ENCODE data around the gene MLF2.
A peak's percentile ranks its signal among the peaks of the same experiment; 100 is the strongest.

MLF2 gene, protein sequence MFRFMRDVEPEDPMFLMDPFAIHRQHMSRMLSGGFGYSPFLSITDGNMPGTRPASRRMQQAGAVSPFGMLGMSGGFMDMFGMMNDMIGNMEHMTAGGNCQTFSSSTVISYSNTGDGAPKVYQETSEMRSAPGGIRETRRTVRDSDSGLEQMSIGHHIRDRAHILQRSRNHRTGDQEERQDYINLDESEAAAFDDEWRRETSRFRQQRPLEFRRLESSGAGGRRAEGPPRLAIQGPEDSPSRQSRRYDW

DNA sequence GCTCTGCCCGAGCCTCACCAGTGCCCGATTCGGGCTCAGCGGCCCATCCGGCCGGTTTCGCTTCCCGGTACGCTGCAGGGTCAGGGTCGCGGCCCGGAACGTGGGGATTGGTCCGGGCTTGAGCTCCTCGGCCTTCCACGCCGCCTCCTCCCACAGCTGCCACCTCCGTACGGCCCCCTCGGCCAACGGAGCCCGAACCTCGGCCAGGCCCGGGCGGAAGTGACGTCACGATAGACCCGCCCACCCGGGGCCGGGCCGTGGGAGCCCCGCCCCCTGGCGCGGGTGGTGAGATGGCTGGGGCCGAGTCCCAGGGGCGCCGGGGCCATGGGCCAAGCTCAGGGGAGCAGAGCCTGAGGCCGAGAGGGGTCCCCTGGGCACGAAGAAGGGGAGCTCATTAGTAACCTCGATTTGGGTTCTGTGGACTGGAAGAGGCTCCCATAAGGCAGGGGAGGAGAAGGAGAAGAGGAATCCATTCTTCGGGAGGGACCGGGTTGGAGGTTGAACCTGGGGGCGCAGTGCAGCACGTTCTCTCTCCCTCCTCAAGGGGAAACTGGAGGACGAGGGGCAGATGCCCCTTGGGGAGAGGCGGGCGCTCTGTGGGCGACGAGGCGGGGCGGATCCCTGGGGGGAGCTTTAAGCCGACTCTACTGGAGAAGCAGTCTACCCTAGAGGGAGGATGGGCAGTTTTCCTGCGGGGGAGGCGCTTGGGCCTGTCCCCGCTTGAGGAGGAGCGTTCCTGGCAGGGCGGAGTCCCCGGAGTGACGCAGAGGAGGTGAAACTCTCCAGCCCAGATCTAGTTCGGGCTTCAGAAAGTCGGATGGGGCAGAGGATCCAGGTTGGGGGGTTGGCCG, at the start of gene MLF2:
MLF2 (minus strand) TSS at position 221 of the 851 bp plus-strand sequence. CDS start 807 bp downstream, outside the sequence.
- DNase-seq (ENCODE audit: low spot score), result peak; percentile 99

DNA sequence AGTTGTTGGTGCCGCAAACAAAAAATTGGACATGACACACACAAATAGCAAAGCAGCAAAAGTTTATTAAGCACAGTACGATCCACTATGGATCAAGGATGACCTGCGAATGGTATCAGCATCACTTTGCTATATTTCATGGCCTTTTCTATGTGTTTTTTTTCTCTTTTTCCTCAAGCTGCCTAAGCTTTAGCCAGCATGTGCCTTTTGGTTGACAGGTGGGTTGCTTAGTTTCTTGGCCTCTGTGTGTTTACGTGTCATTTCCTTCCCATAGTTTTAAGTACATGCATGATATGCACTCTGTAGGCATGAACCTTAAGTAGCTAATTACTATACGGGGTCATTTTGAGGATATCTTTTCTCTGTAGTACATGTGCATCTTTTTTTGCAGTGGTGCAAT, 46.2 kb upstream of the MLF2 start:
- DNase-seq (ENCODE audit: low spot score), result no peak

DNA sequence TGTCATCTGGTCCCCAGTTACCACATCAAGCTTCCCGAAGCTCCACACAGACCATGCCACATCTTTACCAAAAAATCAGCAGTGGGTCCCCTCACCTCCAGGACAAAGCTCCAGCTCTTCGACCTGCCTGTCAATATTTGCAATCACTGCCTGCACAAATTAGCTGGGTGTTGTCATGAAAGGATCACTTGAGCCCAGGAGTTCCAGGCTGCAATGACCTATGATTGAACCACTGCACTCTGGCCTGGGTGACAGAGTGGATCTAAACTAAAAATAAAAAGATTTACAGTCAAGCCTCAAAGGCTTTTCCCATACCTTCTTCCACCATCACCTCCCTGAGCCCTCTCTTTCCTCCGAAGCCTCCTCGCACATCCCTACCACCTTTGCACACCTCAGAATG, 43.6 kb upstream of the MLF2 start:
- DNase-seq (ENCODE audit: low spot score), result no peak

DNA sequence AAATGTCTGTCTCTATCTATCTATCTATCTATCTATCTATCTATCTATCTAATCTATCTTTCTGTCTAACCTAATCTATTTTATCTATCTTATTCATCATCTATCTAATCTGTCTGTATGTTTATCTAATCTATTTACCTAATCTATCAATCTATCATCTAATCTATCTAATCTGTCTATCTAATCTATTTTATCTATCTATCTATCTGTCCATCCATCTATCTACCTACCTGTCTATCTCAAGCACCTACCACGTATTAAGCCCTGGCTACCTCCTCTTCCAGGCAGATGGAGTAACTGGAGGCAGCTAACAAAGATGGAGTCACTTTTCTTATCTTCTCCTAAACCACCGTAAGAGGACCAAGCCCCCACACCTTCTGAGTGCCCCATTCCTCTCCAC, 42.1 kb upstream of the MLF2 start:
- DNase-seq (ENCODE audit: low spot score), result no peak

DNA sequence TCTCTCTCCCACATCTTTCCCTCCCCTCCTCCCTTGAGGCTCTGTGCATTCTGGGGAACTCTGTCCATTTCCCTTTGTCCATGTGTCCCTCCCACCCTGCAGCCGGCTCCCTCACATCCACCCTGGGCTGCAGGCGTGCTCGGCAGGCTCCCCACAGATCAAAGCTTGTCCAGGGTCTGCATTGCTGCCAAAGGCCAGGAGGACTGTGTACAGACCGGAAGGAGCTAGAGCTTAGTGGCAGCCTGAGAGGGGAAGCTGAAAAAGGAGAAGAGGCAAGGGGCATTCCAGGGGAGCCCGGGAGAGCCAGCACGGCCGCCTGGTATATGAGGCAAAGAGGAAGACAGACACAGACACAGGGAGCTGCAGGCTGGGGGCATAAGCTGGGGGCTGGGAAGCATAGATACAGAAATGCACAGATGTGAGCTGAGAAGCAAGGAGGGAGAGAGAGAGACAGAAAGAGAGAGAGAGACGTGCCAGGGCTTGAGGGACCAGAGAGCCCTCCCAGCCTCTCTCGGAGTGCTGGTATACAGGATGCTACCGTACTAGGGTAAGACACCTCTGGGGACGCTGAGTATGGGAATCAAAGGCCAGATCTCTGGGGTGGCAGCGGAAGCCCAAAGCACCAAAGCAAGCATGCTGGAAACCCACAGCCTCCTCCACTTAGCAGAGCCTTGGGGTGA, 39.7 kb upstream of the MLF2 start:
- DNase-seq (ENCODE audit: low spot score), result no peak

DNA sequence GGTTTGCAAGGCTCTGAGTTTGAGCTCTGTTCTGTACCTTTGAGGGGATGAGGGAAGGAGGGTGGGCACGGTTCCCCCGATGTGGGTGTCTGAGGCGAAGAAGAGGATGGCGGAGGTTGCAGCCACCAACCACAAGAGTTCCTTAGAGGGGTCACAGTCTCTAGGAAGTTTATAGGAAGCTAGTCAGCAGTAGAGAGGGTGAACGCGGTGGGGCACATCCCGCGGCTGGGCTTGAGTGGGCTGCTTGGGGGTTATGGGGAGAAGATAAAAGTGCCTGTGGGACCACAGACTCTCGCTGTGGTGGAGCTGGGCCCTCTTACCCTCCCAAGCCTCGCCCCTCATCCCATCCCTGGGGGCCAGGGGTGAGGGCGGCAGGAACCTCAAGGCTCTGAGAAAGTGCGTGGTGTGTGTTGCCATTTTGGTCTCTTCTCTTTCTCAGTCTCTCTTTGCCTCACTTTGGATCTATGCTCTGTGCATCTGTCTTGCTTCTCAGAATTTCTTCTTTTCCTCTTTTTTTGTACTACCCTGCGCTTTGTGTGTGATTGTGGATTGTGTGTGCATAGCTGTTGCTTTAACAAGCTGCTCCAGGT, 39.1 kb upstream of the MLF2 start:
- no peak for DNase-seq (ENCODE audit: low spot score)

DNA sequence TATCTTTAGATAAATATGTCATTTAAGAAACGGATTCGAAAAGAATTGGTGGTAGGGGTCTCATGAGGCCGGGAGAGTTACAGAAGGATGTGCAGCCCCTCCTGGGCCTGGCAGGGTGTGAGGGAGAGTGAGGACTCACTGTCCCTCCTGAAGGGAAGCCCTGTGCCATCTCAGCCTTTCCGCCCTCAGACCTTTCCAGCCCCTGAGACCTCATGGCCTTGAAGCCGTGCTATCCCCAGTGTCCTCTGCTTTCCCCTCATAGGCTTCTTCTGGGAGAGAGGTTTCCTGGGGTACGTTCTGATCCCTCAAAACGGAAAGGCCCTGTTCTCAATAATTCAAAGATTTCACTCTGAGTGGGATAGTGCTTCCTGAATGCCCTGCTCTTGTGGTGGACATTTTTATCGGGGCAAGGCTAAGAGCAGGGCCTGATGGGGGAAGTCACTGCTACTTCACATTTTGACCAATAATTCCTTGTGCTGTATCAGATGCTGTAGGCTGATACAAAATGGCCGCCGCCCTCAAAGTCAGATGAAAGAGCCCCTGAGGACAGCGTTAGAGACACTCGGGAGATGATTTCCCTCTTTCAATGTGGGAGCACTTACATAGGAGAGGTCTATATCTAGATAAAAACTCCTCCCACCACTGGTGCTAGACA, 37.7 kb upstream of the MLF2 start:
- no peak for DNase-seq (ENCODE audit: low spot score)

DNA sequence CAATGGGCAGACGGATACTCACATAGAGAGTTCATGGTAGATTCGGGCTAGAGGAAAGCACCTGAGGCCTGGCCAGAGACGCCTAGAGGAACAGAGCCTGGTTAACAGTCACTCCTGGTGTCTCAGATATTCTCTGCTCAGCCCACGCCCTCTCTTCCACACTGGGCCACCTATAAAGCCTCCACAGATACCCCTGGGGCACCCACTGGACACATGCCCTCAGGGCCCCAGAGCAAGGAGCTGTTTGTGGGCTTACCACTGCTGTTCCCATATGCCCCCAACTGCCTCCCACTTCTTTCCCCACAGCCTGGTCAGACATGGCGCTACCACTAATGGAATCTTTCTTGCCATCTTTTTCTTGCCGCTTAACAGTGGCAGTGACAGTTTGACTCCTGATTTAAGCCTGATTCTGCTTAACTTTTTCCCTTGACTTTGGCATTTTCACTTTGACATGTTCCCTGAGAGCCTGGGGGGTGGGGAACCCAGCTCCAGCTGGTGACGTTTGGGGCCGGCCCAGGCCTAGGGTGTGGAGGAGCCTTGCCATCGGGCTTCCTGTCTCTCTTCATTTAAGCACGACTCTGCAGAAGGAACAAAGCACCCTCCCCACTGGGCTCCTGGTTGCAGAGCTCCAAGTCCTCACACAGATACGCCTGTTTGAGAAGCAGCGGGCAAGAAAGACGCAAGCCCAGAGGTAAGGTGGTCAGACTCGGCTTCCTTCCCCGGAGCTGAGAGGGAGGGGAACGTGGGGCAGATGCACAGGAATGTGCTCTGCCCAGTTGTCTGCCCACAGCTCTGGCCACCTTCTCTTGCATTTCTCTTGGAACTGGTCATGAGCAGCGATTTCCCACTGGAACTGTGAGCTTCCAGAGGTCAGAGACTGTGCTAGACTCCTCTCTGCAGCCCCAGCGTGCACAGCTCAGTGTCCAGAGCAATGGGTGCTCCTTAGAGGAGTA, 36.3 kb upstream of the MLF2 start, which contains the start of gene CD4:
CD4 (plus strand) TSS at position 557 of the 953 bp plus-strand sequence. CDS start 10,611 bp downstream, outside the sequence.
- no peak for DNase-seq (ENCODE audit: low spot score)

DNA sequence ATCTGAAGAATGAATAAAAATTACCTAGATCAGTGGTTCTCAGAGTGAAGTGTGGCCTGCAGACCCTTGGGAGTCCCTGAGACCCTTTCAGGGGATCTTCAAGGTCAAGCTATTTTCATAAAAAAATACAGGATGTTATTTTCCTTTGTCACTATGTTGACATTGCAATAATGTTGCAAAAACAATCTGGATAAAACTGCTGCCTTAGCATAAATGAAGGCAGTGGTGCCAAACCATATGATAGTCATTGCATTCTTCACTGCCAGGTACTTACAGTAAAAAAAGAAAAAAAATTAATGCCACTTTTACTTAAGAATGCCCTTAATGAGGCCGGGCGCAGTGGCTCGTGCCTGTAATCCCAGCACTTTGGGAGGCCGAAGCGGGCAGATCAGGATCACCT, 34.4 kb upstream of the MLF2 start:
- no peak for DNase-seq (ENCODE audit: low spot score)

DNA sequence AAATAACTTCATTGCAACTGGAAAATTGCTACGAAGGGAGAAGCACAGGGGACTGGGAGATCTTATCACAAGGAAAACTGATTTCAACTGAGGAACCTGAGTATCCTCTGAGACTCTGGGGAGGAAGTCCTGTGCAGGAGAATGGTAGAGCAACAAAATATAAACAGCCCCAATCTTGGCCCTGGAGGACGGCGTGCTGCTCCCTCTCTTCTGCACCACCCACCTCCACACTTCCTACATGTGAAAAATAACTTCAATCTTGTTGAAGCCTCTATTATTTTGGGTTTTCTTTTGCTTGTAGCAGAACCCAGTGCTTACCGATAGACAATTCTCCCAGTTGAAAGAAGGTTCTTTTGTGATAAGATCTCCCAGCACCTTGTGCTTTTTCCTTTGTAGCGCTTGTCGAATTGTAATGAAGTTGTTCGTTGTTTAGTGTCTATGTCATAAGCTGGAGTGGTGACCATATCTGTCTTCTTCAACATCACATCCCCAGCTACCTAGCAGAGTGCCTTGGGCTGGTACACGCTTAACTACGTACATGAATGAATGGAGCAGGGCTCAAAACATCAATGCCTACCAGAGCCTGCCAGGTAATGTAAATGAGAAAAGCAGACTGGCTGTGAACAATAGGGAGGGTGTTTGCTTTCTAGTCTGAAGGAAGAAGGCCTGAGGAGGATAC, 33.6 kb upstream of the MLF2 start:
- DNase-seq (ENCODE audit: low spot score), result no peak

DNA sequence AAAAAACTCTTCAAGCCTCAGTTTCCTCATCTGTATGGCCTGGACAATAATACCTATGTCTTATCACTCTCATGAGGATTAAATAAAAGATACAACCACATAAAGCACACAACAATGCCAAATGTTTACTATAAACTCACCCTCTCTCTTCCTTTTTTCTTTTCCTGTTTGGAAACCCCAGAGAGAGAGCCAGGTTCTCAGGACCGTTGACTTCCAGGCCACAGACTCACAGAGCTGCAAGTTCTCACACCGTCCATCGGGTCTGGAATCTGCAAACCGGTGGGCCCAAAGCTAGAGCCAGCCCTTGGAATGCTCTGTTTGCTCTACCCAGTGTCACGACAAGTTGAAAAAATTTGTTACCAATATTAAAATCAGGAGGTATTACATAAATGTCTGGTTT, 31.8 kb upstream of the MLF2 start:
- no peak for DNase-seq (ENCODE audit: low spot score)

DNA sequence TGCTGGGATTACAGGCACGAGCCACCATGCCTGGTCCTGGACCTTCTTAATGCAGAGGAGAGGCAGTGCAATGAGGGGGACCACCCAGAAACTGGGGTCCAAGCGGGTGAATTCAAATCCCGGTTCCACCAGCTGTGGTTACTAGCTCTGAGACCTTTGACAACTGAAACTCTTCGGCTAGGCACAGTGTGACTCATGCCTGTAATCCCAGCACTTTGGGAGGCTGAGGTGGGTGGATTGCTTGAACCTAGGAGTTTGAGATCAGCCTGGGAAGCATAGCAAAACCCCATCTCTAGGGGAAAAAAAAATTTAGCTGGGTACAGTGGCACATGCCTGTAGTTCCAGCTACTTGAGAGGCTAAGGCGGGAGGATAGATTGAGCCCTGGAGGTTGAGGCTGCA, 31.4 kb upstream of the MLF2 start:
- no peak for DNase-seq (ENCODE audit: low spot score)

DNA sequence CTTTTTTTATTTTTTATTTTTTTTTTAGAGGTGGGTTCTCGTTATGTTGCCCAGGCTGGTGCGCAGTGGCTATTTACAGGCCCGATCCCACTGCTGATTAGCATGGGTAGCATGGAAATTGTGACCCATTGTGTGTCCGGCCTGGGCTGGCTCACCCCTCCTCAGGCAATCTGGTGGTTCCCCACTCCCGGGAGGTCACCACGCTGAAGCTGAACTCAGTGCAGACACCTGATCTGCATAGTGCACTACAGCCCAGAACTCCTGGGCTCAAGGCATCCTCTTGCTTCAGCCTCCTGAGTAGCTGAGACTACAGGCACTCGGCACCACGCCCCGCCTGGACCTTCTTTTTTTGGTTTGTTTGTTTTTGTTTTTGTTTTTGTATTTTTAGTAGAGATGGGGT, 30.9 kb upstream of the MLF2 start:
- no peak for DNase-seq (ENCODE audit: low spot score)

DNA sequence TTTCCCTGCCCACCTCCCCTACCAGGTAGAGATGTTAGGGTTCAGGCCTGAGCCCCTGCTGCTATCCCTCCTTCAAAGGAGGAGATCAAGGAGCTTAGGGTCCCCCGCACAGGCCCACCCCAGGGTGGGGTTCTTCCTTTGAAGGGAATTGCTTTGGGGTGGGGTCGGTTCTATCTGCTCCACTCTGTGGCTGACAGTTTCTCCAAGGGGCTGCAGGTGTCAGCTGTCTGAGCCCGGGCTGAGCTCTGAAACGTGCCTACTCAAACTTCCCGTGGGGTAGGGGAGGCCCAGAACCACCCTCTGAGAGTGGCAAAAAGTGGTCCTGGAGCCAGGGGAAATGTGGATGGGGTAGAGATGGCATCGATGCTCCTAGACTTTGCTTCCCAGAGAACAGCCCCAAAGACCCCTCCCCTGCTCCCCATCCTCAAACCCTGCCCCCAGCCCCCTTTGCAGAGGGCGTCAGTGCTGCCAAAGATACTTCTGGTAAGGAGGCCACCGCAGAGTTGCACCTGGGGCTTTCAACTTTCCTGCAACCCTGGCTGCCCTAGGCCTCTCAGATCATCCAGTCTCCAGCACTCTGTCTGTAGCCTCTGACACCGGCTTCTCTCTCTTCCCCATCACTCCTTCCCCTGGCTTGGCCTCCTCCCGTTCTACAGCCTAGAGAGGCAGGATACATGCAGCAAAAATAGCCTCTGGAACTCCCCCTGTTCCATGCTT, 30.1 kb upstream of the MLF2 start:
- no peak for DNase-seq (ENCODE audit: low spot score)

DNA sequence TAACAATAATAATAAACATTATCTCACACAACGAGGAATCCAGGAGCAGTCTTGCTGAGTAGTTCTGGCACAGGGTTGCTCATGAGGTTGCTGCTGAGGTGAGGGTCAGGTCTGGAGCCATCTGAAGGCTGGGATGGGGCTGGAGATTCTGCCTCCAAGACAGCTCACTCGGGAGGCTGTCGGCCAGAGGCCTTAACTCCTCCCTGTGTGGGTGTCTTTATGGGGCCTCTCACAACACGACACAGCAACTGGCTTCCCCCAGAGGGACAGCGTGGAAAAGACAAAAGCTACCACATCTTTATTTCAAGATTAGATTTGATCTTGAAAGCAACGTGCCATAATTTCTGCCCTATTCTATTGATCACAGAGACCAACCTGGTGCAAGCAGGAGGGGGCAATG, 29.2 kb upstream of the MLF2 start:
- DNase-seq (ENCODE audit: low spot score), result no peak

DNA sequence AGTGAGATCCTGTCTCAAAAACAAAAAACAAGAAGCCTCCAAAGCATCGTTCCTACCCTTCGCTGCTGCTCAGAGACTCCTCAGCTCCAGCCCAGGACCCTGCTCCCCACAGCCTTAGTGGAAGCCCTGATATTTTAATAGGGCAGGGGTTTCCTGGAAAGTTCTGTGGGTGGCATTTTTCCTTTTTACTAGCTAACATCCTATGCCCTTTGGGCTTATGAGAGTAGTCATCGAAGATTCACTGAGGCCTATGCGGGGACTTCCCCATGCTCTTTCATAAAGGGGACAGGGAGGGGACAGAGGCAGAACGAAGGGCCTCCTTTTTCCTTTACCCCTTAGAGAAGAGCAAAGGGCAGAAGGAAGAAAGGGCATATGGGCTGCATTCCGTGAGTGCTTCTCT, 27.6 kb upstream of the MLF2 start:
- DNase-seq (ENCODE audit: low spot score), result no peak

DNA sequence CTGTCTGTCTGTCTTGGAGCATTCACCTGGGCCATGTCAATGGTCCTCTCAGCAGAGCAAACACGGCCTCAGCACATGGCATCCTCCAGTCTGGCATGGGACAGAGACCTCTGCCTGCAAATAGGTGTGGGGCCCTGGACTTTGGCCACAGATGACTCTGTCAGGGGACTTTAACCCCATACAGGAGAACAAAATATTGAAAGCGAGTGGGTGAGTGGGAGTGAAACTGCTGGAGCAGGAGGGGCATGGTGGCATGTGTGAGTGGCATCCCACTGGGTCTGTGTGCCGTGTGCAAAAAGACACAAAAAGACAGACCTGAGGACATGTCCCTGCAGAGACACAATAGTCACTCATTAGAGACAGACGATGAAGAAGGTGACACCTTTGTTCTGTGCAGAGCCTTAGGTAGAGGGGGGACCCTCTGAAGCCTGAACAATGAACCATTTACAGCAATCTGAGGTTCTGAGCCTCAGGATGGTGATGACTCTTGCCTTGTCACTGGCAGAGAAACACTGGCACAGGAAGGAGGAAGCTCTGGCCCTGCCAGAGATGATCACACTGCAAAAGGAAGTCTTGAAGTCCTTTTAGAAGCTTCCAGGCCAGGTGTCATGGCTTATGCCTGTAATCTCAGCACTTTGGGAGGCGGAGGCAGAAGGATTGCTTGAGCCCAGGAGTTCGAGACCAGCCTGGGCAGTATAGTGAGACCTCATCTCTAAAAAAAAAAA, 26.9 kb upstream of the MLF2 start:
- no peak for DNase-seq (ENCODE audit: low spot score)

DNA sequence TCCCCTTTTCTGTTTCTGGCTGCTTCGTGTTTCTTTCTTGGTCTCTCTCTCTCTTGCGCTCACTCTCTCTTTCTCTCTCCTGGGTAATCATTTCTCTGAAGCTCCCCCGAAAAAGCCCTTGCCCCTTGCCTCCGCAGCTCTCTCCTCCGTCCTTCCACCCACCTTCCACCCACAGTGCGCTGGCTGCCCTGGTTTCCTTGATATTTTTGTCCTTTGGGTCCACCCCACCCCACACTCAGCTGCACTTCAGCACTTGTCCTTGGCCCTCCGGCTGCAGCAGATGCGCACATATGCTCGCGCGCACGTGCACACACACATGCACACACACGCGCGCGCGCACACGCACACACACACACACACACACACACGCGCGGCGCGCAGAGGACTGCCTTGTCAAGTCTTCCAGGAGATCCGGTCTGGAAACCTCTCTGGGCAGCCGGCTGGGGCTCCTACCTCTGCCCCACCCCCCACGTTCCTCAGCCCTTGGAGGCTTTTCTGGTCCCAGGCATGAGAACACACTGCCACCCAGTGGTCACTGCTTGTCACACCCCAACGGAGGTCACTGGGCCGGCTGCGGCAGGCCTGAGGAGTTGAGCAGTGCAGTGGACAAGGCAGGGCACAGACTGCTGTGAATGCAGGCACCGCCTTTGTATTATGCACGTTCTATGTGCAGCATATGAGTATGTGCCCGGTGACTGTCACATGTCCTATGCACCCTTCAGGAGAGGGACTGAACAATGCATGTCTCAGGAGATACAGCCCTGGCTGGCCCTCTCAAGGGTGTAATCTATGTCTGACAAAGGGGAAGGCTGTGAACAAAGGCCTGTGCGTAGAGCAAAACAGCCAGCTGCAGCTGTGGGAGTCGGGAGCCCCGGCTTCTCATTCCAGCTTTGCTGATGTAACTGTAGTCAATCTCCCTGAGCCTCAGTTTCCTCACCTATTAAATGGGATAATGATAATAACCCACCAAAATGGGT, 25.9 kb upstream of the MLF2 start:
- peak; percentile 95 for DNase-seq (ENCODE audit: low spot score)
